Measurements from ENCODE around the gene SEMA6A.

The SEMA6A gene

GRCh38 chr5:116395226-116395625 lies 179.4 kb downstream of the SEMA6A start:
- no peak for DNase-seq

- DNase-seq: no peak
These were observed 180.3 kb downstream of the SEMA6A start for GRCh38 chr5:116394186-116394867.

Data from activated CD4-positive, alpha-beta T cell treated with anti-CD3 and anti-CD28 coated beads, Interleukin-2, amount 50 U/mL, for 16 hours (primary cell).